Mesenchymal stem cell (in vitro differentiated cells and primary cell): ENCODE results near the gene ODF2. TPM values are rescaled to one million over a fixed set of nuclear protein-coding genes. Genes with fewer than 3 reads are reported as not detected.

Experiments
- DNase-seq: peaks from one replicate; pipeline ENCODE4 v3.0.0-alpha.2; 2013
- H2AFZ ChIP-seq: one replicate; pipeline ENCODE4 v1.6.1; 2013; ENCODE audit warnings: low read depth, mild to moderate bottlenecking, control low read depth, inconsistent platforms, low read length, moderate library complexity
- H2AK5ac ChIP-seq: 2 replicates; pipeline ENCODE4 v1.6.1; 2013; ENCODE audit warnings: low read length, moderate library complexity, mild to moderate bottlenecking, inconsistent platforms; ENCODE audit not compliant: severe bottlenecking
- H2BK120ac ChIP-seq: one replicate; pipeline ENCODE4 v1.6.1; 2013; ENCODE audit warnings: low read depth, mild to moderate bottlenecking, inconsistent platforms, low read length, moderate library complexity
- H2BK12ac ChIP-seq, 2 experiments: one replicate each; pipeline ENCODE4 v1.6.1; 2013; ENCODE audit warnings: inconsistent platforms in 2 of 2, low read length in 2 of 2, mild to moderate bottlenecking in 2 of 2, moderate library complexity in 2 of 2, control low read depth in 1 of 2
- H2BK15ac ChIP-seq: one replicate; pipeline ENCODE4 v1.6.1; 2013; ENCODE audit warnings: mild to moderate bottlenecking, low read depth, inconsistent platforms; ENCODE audit not compliant: poor library complexity, severe bottlenecking
- H2BK5ac ChIP-seq: 2 replicates; pipeline ENCODE4 v1.6.1; 2013; ENCODE audit warnings: low read depth, mild to moderate bottlenecking, low read length, control low read depth, inconsistent platforms; ENCODE audit not compliant: poor library complexity, severe bottlenecking
- H3K14ac ChIP-seq, 2 experiments: one replicate each; pipeline ENCODE4 v1.6.1; 2013; ENCODE audit warnings: inconsistent platforms in 2 of 2, low read length in 2 of 2, control low read depth in 1 of 2, mild to moderate bottlenecking in 1 of 2, moderate library complexity in 1 of 2
- H3K18ac ChIP-seq, 2 experiments: one replicate each; pipeline ENCODE4 v1.6.1; 2013; ENCODE audit warnings: inconsistent platforms in 2 of 2, low read length in 2 of 2, control low read depth in 1 of 2, low read depth in 1 of 2, mild to moderate bottlenecking in 1 of 2
- H3K23ac ChIP-seq, 2 experiments: one replicate each; pipeline ENCODE4 v1.6.1; 2013; ENCODE audit warnings: inconsistent platforms in 2 of 2, low read length in 2 of 2, mild to moderate bottlenecking in 2 of 2, moderate library complexity in 2 of 2, control low read depth in 1 of 2
- H3K27ac ChIP-seq: 2 replicates; pipeline ENCODE4 v1.5.1; 2013; ENCODE audit warnings: mild to moderate bottlenecking, moderate library complexity, low read length, control low read depth, inconsistent platforms; ENCODE audit not compliant: poor library complexity, severe bottlenecking
- H3K27me3 ChIP-seq, 2 experiments: 2 replicates each; pipeline versions ENCODE4 v1.6.1 to v1.7.0; 2013; ENCODE audit warnings: low read length in 2 of 2, mild to moderate bottlenecking in 2 of 2, moderate library complexity in 2 of 2, control low read depth in 1 of 2, inconsistent platforms in 1 of 2; ENCODE audit not compliant: control insufficient read depth in 1 of 2, insufficient read depth in 1 of 2
- H3K36me3 ChIP-seq, 2 experiments: 2 replicates each; pipeline versions ENCODE4 v1.6.1 to v1.7.0; 2013; ENCODE audit warnings: low read length in 2 of 2, control low read depth in 1 of 2, inconsistent platforms in 1 of 2, low read depth in 1 of 2, mild to moderate bottlenecking in 1 of 2; ENCODE audit not compliant: insufficient read depth in 2 of 2, control insufficient read depth in 1 of 2
- H3K4ac ChIP-seq, 2 experiments: one replicate each; pipeline ENCODE4 v1.6.1; 2013; ENCODE audit warnings: inconsistent platforms in 2 of 2, low read length in 2 of 2, mild to moderate bottlenecking in 2 of 2, moderate library complexity in 2 of 2, control low read depth in 1 of 2, low read depth in 1 of 2
- H3K4me1 ChIP-seq: 2 replicates; pipeline ENCODE4 v1.6.1; 2013; ENCODE audit warnings: low read depth, low read length, control low read depth; ENCODE audit not compliant: control insufficient read depth, insufficient read depth
- H3K4me2 ChIP-seq: 2 replicates; pipeline ENCODE4 v1.6.1; 2013; ENCODE audit warnings: low read length, mild to moderate bottlenecking, inconsistent platforms; ENCODE audit not compliant: poor library complexity, severe bottlenecking
- H3K4me3 ChIP-seq, 2 experiments: 2 replicates each; pipeline versions ENCODE4 v1.5.1 to v1.7.0; 2013; ENCODE audit warnings: low read length in 2 of 2, mild to moderate bottlenecking in 2 of 2, control low read depth in 1 of 2, low read depth in 1 of 2; ENCODE audit not compliant: insufficient read depth in 1 of 2
- H3K79me1 ChIP-seq: replicated peaks from 2 replicates; pipeline ENCODE4 v1.6.1; 2013; ENCODE audit warnings: mild to moderate bottlenecking, control low read depth, low read length, inconsistent platforms; ENCODE audit not compliant: poor library complexity, severe bottlenecking
- H3K9ac ChIP-seq: 2 replicates; pipeline ENCODE4 v1.7.0; 2013; ENCODE audit warnings: mild to moderate bottlenecking, low read length, moderate library complexity
- H3K9me3 ChIP-seq: 2 replicates; pipeline ENCODE4 v1.7.0; 2013; ENCODE audit warnings: mild to moderate bottlenecking, low read length; ENCODE audit not compliant: control insufficient read depth
- H4K8ac ChIP-seq: one replicate; pipeline ENCODE4 v1.6.1; 2013; ENCODE audit warnings: inconsistent platforms, mild to moderate bottlenecking, low read length, moderate library complexity
- H4K91ac ChIP-seq: one replicate; pipeline ENCODE4 v1.6.1; 2013; ENCODE audit warnings: mild to moderate bottlenecking, low read length, inconsistent platforms
- WGBS: methylation state at CpG from one replicate; pipeline ENCODE4 v1.1.7; 2013; ENCODE audit warnings: mixed read lengths; 5-methylcytosine and 5-hydroxymethylcytosine counted together
- polyA plus RNA-seq, 2 experiments: library from polyadenylated mRNA; stranded (reverse); fragments of 200-250 nt; gene quantifications; one replicate each; pipeline ENCODE4 v1.2.3, GENCODE V29; 2013

ODF2 gene
- 20.1 TPM for polyA plus RNA-seq (2013, experiment 1 of 2)
- polyA plus RNA-seq (2013, experiment 2 of 2), result 20.1 TPM

GRCh38 chr9:128455849-128456612, at the start of gene ODF2:
ODF2 (plus strand) TSS chr9:128456006; CDS start chr9:128456092, 86 bp downstream.
- Histone ChIP-seq H3K4ac (peak within 1 kb of the TSS; percentile 60 to 73), H3K27me3 (peaks cover 6 to 9% of the 10 kb centered on the region in 2 experiments), H3K18ac (peak within 1 kb of the TSS; percentile 55 to 71), H2BK15ac (peak within 1 kb of the TSS; percentile 78), H3K23ac (peak within 1 kb of the TSS in 1 of 2 experiments; percentile 46), H3K27ac (peak within 1 kb of the TSS; percentile 48), H3K4me1 (peaks cover 12% of the 10 kb centered on the region), H2BK5ac (no peak within 1 kb of the TSS), H3K4me3 (peak within 1 kb of the TSS; percentile 89 to 90), H3K36me3 (peaks cover 12 to 21% of the 10 kb centered on the region in 2 experiments), H2BK12ac (peak within 1 kb of the TSS in 1 of 2 experiments; percentile 83), H3K79me1 (peaks cover 27% of the 10 kb centered on the region), H2AFZ (peak within 1 kb of the TSS; percentile 92), H3K9me3 (no peaks in the 10 kb centered on the region), H2AK5ac (no peak within 1 kb of the TSS), H4K8ac (peak within 1 kb of the TSS; percentile 91), H3K4me2 (peak within 1 kb of the TSS; percentile 97), H2BK120ac (no peak within 1 kb of the TSS), H3K14ac (peak within 1 kb of the TSS; percentile 25 to 73), H3K9ac (peak within 1 kb of the TSS; percentile 91), H4K91ac (peak within 1 kb of the TSS; percentile 67)
- WGBS, result under 1% methylated on average over 76 of the region's 82 CpGs
- DNase-seq, result peak; percentile 97

GRCh38 chr9:128406848-128407391, 48.9 kb upstream of the ODF2 start:
- Histone ChIP-seq H3K79me1 (no peaks in the 10 kb centered on the region), H2BK120ac (no peak overlapping the region), H4K91ac (no peak overlapping the region), H3K36me3 (no peaks in the 10 kb centered on the region), H3K4me3 (no peak overlapping the region), H3K4ac (no peak overlapping the region), H3K4me2 (no peak overlapping the region), H3K27ac (no peak overlapping the region), H3K14ac (no peak overlapping the region), H4K8ac (no peak overlapping the region), H3K9me3 (no peaks in the 10 kb centered on the region), H3K27me3 (peaks cover 6 to 17% of the 10 kb centered on the region in 2 experiments), H2BK5ac (no peak overlapping the region), H3K9ac (peak overlapping the region; percentile 35), H3K23ac (no peak overlapping the region), H2BK15ac (no peak overlapping the region), H3K4me1 (peaks cover 20% of the 10 kb centered on the region), H2AK5ac (no peak overlapping the region), H2BK12ac (no peak overlapping the region), H2AFZ (peak overlapping the region; percentile 36), H3K18ac (no peak overlapping the region)
- no peak for DNase-seq
- WGBS, result 69% methylated on average over 9 of the region's 9 CpGs

GRCh38 chr9:128408963-128409431, 46.8 kb upstream of the ODF2 start:
- H2BK15ac ChIP-seq, result no peak overlapping the region
- H2BK12ac ChIP-seq, result no peak overlapping the region
- H3K9me3 ChIP-seq, result no peaks in the 10 kb centered on the region
- peaks cover 22% of the 10 kb centered on the region for H3K4me1 ChIP-seq
- no peak for DNase-seq
- no peak overlapping the region for H3K27ac ChIP-seq
- H3K4ac ChIP-seq, result no peak overlapping the region
- no peak overlapping the region for H4K8ac ChIP-seq
- no peak overlapping the region for H2BK5ac ChIP-seq
- no peak overlapping the region for H4K91ac ChIP-seq
- H3K9ac ChIP-seq, result no peak overlapping the region
- no peak overlapping the region for H3K4me3 ChIP-seq
- no peak overlapping the region for H2AK5ac ChIP-seq
- no peak overlapping the region for H3K18ac ChIP-seq
- H3K4me2 ChIP-seq, result no peak overlapping the region
- H3K27me3 ChIP-seq, result peaks cover 26% of the 10 kb centered on the region in 2 experiments
- 34% methylated on average over 22 of the region's 26 CpGs for WGBS
- no peak overlapping the region for H3K14ac ChIP-seq
- H2BK120ac ChIP-seq, result no peak overlapping the region
- H2AFZ ChIP-seq, result no peak overlapping the region
- H3K79me1 ChIP-seq, result no peaks in the 10 kb centered on the region
- no peak overlapping the region for H3K23ac ChIP-seq
- H3K36me3 ChIP-seq, result no peaks in the 10 kb centered on the region

- H2BK15ac ChIP-seq, result no peak overlapping the region
- no peaks in the 10 kb centered on the region for H3K9me3 ChIP-seq
- H3K4me2 ChIP-seq, result no peak overlapping the region
- H4K8ac ChIP-seq, result no peak overlapping the region
- H3K4ac ChIP-seq, result no peak overlapping the region
- H4K91ac ChIP-seq, result no peak overlapping the region
- no peak overlapping the region for H2AFZ ChIP-seq
- H2AK5ac ChIP-seq, result no peak overlapping the region
- no peak overlapping the region for H3K27ac ChIP-seq
- no peak overlapping the region for H3K9ac ChIP-seq
- no peaks in the 10 kb centered on the region for H3K36me3 ChIP-seq
- peaks cover 22% of the 10 kb centered on the region for H3K4me1 ChIP-seq
- no peak overlapping the region for H2BK12ac ChIP-seq
- H3K4me3 ChIP-seq, result no peak overlapping the region
- 44% methylated on average over 8 of the region's 8 CpGs for WGBS
- H3K79me1 ChIP-seq, result no peaks in the 10 kb centered on the region
- H3K18ac ChIP-seq, result no peak overlapping the region
- peaks cover 30% of the 10 kb centered on the region in 2 experiments for H3K27me3 ChIP-seq
- DNase-seq, result no peak
- no peak overlapping the region for H2BK5ac ChIP-seq
- H2BK120ac ChIP-seq, result no peak overlapping the region
- H3K23ac ChIP-seq, result no peak overlapping the region
- H3K14ac ChIP-seq, result no peak overlapping the region
Measured at GRCh38 chr9:128409450-128409849, 46.4 kb upstream of the ODF2 start.
